Breast epithelium (tissue), 3 donors: Measurements from ENCODE around the gene WWTR1.

ENCODE experiments used
- POLR2A ChIP-seq: fragments of 450-650 bp; IDR thresholded peaks from one replicate; pipeline ENCODE4 v1.6.1; 2016; ENCODE audit warnings: antibody characterized with exemption, mild to moderate bottlenecking, moderate library complexity
- POLR2AphosphoS5 ChIP-seq, 3 donors: sonication (generic); formaldehyde crosslinking; IDR thresholded peaks; one replicate each; pipeline ENCODE4 v1.6.1; 2017; ENCODE audit warnings: antibody characterized with exemption in 3 of 3
- TF ChIP-seq, protein P1 (sequence below), 3 donors: fragments of 450-650 bp; IDR thresholded peaks; one replicate each; pipeline ENCODE4 v1.5.1; 2016 to 2017; ENCODE audit warnings: antibody characterized with exemption in 3 of 3, mild to moderate bottlenecking in 3 of 3, moderate library complexity in 3 of 3

- TF ChIP-seq POLR2A (no peak), POLR2AphosphoS5 (IDR thresholded peaks at IDR 0.05) (no peak)
- TF ChIP-seq, protein P1, sequence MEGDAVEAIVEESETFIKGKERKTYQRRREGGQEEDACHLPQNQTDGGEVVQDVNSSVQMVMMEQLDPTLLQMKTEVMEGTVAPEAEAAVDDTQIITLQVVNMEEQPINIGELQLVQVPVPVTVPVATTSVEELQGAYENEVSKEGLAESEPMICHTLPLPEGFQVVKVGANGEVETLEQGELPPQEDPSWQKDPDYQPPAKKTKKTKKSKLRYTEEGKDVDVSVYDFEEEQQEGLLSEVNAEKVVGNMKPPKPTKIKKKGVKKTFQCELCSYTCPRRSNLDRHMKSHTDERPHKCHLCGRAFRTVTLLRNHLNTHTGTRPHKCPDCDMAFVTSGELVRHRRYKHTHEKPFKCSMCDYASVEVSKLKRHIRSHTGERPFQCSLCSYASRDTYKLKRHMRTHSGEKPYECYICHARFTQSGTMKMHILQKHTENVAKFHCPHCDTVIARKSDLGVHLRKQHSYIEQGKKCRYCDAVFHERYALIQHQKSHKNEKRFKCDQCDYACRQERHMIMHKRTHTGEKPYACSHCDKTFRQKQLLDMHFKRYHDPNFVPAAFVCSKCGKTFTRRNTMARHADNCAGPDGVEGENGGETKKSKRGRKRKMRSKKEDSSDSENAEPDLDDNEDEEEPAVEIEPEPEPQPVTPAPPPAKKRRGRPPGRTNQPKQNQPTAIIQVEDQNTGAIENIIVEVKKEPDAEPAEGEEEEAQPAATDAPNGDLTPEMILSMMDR (IDR thresholded peaks at IDR 0.05): no peak
Observed at GRCh38 chr3:149596134-149596770, 61.6 kb downstream of the WWTR1 start.
